Activated CD8-positive, alpha-beta memory T cell treated with anti-CD3 and anti-CD28 coated beads for 4 hours (primary cell): Measurements from ENCODE around the gene JUNB.

ENCODE experiments used
- DNase-seq, 2 donors: peaks; one replicate each; pipeline ENCODE4 v3.0.0-alpha.2; 2020; ENCODE audit warnings: low read depth in 2 of 2

Gene JUNB

DNA sequence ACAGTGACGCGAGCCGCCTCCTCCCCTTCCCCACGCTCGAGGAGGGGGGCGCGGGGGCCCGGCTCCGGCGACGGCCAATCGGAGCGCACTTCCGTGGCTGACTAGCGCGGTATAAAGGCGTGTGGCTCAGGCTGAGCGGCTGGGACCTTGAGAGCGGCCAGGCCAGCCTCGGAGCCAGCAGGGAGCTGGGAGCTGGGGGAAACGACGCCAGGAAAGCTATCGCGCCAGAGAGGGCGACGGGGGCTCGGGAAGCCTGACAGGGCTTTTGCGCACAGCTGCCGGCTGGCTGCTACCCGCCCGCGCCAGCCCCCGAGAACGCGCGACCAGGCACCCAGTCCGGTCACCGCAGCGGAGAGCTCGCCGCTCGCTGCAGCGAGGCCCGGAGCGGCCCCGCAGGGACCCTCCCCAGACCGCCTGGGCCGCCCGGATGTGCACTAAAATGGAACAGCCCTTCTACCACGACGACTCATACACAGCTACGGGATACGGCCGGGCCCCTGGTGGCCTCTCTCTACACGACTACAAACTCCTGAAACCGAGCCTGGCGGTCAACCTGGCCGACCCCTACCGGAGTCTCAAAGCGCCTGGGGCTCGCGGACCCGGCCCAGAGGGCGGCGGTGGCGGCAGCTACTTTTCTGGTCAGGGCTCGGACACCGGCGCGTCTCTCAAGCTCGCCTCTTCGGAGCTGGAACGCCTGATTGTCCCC is at the start of gene JUNB:
TSS of gene JUNB (plus strand) at position 142 of the 706 bp plus-strand sequence. CDS start at position 428, 286 bp downstream.
- DNase-seq: peak; percentile 95 to 96

DNA sequence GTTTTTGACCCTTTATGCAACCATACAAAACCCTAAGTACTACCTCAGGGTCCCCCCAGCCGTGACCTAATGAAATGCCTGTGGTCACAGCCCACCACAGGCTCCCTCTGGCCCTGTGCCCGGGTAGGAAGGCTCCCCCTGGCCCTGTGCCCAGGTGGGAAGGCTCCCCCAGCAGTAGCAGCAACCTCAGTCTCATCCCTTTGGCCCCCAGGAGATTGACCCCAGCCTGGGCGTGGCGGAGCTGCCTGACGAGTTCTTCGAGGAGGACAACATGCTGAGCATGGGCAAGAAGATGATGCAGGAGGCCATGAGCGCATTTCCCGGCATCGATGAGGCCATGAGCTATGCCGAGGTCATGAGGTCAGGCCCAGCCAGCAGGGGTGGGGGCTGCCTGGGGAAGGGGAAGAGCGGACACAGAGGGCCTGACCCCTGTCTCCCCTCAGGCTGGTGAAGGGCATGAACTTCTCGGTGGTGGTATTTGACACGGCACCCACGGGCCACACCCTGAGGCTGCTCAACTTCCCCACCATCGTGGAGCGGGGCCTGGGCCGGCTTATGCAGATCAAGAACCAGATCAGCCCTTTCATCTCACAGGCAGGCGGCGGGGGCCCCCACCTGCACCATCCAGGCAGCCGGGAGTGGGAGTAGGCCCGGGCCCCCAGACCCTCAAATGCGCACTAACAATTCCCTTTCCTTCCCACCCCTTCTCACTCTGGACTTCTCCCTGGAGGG is 46.0 kb upstream of the JUNB start:
- DNase-seq: no peak

DNA sequence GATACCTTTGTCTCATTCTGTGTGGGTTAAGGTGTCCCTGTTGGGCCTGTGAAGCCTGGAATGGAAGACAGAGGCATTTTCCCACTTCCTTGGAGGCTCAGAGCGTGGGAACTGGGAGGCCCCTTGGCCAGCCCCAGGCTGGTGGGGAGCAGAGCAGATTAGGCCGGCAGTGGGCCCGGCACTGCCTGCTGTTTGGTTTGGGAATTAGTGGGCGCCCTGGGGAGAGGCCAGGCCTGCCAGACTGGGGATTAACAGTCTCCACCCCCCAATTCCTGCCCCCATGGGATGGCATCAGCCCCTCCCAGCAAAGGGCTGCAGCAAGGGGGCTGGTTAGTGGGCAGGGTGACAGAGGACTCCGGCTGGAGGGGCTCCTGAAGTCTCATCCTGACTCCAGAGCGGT is 42.8 kb upstream of the JUNB start:
- no peak for DNase-seq

DNA sequence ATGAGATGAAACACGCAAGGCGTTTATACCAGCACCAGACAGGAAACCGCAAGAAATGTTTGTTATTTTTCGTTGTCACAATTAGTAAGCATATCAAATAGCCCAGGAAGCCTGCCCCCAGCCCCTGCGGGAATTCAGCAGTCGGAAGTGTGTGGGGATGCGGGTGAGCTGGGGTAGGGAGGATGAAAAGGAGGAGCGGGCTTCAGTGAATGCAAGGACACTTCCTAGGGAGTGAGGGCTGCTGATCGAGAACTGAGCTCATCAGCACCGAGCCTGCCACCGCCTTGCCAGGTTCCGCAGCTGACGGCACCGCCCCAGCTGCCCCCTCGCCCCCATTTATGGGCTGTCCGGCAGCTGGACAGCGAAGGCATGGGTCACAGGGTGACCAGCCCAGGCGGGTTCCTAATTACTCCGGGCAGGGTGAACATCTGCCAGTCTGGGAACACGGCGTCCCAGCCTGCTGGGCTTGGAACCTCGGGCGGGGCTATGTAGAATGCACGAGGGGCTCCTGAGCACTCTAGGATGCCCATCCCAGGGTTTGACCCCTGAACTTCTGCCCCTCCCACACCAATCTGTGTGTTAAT is 41.3 kb upstream of the JUNB start:
- DNase-seq: no peak

DNA sequence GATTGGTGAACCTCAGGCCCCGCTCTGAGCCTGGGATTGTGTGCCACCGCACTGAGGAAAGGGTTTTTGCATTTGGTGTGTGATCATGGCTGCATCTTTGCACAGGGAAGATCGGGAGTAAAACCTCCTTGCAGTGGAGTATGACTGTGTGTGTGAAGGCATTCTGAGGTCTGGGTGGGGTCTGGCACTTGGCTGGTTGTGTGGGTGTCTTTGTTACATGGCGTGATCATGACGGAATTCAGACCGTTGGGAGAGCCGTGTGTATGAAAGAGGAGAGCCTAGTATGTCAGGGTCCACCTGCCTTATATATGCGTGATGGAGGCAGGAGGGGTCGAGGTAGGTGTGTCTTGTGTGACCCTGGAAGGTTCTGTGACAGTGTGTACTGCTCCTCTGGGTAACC is 40.4 kb upstream of the JUNB start:
- no peak for DNase-seq

DNA sequence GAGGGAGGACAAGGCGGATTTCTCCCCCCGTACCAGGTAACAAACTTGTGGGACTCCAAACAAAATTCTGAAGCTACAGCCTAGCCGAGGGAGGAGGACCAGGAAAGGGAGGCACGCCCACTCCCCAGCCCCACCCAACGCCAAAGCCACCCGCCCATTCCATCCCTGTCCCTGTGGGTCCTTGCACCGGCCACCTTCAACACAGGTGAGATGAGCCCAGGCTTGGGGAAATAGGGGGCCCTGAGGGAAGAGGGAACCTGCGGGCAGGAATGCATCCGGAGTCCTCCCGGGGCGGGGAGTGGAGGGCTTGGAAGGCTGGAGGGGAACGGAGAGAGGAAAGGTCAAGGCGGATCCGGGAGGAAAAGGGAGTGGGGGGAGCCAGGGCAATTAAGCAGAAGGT is 39.7 kb upstream of the JUNB start, which contains the start of gene BEST2:
TSS of gene BEST2 (plus strand) at position 157 of the 400 bp plus-strand sequence. CDS start 802 bp downstream, outside the sequence.
- no peak for DNase-seq

DNA sequence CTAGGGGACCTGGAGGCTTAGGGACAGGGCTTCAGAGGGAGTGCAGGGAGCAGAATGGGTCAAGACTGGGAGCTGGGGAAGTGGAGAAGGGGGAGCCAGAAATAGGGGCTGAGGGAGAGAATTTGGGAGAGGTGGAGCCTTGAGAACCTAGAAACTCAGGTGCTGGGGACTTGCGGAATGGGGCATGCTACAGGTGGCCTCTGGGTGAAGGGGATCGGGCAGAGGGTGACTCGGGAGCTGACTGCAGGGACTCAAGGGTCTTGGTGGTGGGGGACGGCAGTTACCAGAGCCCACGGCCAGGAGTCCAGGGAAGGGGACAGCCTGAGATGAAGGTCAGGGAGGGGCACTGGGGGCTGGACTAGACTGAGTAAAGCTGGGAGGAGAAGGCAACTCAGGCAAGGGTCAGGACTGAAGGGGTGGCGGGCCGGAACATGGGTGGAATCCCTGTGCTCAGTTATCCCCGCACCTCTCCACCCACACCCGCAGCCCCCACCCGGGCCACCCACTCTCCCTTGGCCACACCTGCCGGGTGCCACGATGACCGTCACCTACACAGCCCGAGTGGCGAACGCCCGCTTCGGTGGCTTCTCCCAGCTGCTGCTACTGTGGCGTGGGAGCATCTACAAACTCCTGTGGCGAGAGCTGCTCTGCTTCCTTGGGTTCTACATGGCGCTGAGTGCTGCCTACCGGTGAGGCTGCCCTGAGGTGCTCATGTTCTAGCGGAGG is 39.1 kb upstream of the JUNB start:
- no peak for DNase-seq

DNA sequence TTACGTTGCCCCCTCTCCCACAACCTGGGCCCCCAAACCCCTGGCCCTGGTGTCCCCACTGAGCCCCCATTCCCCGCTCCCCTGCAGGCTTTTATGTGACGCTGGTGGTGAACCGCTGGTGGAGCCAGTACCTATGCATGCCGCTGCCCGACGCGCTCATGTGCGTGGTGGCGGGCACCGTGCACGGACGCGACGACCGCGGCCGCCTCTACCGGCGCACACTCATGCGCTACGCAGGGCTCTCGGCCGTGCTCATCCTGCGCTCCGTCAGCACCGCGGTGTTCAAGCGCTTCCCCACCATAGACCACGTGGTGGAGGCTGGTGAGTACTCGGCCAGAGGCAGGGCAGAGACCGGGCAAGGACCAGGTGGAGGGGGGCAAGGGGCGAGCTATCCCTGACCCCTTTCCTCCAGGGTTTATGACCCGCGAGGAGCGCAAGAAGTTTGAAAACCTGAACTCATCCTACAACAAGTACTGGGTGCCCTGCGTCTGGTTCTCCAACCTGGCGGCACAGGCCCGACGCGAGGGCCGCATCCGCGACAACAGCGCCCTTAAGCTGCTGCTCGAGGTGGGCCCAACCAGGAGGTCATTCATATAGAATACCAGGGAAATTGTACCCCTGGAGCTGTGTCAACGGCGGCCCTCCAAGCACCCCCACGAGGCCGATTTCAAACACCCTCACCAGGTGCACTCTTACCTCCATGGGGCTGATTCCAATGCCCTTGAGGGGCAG is 36.7 kb upstream of the JUNB start:
- no peak for DNase-seq

DNA sequence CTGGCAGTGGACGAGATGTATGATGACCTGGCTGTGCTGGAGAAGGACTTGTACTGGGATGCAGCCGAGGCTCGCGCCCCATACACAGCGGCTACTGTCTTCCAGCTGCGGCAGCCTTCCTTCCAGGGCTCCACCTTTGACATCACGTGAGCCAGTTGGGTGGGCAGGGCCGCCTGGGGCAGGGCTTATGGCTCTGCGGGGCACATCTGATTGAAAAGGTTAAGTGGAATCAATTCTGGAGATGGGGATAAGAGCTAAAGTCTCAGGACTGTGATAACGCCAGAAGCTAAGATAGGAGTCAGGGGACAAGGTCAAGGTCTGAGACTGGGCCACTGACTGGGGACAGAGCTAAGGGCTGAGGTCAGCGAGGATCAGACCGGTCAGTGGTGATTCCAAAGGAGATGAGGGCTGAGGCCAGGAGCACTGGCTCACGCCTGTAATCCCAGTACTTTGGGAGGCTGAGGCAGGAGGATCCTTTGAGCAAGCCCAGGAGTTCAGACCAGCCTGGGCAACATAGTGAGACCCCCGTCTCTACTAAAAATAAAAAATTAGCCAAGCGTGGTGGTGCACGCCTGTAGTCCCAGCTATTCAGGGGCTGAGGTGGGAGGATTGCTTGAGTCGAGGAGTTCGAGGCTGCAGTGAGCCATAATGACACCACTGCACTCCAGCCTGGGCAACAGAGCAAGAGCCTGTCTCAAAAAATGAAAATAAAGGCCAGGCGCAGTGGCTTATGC is 35.0 kb upstream of the JUNB start:
- no peak for DNase-seq

DNA sequence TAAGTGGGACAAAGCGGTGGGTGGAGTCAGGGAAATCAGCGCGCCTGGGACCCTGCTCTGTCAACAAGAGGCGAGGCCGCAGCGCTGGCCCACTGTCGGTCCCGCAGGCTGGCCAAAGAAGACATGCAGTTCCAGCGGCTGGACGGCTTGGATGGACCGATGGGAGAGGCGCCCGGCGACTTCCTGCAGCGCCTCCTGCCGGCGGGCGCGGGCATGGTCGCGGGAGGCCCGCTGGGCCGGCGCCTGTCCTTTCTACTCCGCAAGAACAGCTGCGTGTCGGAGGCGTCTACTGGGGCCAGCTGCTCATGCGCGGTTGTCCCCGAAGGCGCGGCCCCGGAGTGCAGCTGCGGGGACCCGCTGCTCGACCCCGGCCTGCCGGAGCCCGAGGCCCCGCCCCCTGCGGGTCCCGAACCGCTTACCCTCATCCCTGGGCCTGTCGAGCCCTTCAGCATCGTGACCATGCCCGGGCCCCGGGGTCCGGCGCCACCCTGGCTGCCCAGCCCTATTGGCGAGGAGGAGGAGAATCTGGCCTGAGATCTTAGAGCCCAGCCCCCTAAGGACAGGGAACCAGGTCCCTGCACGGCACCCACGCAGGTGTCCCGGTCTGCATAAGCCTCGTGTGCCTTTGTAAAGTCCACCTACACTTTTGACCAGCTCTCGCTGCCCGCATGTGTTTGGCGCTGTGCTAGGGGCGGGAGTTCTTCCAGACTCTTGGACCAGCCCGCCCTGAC is 33.6 kb upstream of the JUNB start:
- DNase-seq: no peak

DNA sequence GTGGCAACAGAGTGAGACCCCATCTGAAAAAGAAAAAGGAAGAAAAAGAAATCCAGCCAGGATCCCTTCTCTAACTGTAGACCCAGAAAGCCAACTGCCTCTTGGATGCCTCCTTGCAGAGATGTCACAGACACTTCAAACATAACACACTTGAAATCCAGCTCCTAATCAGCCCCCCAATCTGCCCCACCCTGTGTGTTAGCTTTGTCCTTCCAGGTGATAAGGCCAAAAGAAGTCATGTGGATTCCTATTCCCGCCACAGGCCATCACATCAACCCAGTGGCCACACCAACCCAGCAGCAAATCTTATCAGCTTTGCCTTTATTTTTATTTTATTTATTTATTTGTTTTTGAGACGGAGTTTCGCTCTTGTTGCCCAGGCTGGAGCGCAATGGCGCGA is 31.6 kb upstream of the JUNB start:
- no peak for DNase-seq

DNA sequence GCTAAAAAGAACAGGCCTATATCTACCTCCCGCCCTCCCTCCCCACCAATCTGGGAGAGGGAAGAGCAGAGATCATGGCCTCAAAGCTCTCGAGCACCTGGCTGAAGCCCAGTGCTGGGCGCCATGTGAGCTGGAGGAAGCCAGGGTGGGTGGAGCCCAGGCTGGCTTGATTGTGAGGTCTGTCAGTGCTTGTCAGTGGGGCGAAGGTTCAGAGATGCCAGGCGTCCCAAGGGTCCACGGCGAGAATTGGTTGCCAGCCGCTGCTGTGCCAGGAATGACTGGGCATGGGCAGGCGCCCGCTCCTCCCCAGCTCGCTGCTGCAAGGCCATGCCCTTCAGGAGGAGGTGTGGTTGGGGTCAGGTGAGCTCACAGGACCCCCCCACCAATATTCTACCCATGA is 28.2 kb upstream of the JUNB start:
- no peak for DNase-seq

DNA sequence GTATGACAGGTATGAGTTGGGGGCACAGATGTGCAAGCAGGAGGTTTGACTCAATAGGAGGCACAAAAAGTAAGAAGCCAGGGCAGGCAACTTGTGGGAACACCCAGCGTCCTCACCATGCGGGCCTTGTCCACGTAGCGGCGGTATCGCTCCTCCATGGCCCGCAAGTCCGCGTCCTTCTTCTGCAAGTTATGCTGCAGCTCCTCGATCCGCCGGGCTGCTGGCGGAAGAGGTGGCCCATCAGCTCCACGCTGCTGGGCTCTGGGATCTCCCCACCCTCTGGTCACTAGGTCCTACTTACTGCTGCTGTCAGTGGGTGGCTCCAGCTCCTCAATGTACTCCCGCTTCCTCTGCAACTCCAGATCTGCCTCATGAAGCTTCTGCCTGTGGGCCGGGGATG is 26.6 kb upstream of the JUNB start:
- no peak for DNase-seq

DNA sequence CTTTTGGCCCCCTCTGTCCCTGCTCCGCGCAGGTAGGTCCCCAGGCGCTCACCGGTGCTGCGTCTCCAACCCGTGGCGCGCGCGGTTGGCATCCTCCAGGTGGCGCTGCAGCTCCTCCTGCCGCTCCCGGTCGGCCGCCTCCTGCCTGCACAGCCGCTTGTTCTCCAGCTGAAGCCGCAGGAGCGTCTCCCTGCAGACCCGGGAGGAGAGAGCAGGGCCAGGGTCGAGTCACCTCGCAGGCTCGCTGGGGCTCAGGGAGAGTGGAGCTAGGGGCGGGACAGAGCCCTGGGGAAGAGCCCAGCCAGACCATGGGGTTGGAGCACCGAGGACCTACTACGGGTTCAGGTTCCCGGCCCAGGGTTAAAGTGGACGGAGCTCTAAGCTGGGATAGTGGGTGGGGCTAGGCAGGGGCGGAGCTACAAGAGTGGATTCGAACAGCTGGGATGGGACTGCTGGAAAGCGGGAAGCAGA is 25.2 kb upstream of the JUNB start:
- DNase-seq: peak in 1 of 2 donors; percentile 72

DNA sequence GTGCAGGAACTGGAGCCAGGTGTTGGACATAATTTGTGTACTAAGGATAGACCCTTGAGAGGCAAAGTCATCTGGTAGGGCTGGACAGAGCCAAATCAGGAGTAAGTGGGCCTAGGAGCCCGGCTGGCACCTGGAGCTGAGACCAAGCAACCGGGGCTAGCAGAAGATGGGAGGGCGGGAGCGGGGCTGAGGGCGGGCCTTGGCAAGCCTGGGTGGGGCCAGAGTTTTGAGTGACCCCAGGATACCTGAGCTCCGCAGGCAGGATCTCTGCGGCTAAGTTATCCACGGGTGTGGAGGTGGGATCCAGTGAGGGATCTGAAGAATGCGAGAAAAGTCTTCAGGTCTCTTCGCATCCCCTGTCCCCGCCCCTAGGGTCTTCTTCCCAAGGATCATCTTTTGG is 24.1 kb upstream of the JUNB start:
- no peak for DNase-seq

DNA sequence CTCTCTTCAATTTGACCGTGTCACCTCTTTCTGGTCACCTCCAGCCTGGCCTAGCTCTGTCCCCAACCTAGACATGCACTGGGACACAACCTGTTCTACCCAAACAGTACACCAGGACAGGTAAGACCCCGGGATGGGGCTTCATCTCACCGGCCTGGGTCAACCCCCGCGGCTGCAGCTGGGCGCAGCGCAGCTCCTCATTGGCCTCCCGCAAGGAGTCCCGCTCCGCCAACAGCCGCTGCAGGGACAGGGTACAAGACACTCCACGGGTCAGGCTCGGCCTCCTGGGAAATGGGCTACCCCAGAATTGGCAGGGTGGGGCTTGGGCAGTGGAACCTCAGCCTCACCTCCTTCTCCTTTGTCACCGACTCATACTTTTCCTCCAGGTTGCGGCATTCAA is 23.6 kb upstream of the JUNB start:
- no peak for DNase-seq

DNA sequence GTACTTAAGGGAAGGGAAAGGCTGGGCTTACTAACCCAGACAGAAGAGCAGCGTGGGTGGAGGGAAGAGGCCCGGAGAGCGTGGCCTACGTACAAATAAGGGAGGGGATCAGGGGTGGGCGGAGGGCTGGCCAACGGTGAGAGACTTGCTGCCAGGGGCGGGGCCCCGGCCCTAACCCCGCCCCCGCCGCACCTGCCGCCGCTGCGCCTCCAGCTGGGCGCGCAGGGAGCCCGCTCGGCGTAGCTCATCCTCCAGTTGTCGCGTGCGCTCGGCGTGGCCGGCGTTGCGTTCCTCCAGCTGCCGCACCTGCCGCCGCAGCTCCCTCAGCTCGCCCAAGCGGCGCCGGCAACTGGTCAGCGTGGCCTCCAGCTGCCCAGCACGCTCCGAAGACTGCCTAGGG is 21.6 kb upstream of the JUNB start:
- DNase-seq: peak in 1 of 2 donors; percentile 20

DNA sequence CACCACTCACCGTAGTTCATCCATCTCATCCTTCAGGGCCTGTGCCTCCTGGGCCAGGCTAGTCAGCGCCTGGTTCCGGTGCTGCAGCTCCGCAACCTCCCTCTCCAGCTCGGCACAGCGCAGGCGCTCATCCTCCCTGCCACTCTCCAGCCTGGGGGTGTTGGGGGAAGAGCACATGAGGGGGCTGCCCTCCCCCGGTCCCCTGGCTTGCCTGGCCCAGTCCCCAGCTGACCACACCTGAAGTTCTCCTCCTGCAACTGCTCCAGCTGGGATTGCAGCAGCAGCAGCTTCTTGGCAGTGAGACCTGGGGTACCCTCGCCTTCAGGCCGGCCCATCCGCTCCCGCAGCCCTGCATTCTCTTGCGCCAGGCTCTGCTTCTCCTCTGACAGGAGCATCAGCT is 20.4 kb upstream of the JUNB start:
- DNase-seq: no peak

DNA sequence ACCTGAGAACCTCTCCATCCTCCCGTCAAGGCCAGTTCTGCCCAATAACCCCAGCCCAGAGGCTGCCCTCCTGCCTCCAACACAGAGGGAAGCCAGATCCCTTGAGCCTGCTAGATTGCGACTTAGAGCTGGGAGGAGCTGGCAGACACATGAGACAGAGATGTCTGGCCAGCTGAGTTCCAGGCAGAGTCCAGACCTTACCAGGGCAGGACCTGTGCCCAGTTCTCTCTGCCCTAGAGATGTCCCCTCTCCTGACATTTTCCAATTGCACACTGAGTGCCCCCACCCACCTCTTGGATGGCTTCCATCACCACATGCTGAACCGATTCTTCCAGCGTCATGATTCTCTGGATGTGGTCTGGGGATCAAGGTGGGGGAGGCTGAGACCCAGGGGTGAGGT is 19.0 kb upstream of the JUNB start:
- DNase-seq: no peak

DNA sequence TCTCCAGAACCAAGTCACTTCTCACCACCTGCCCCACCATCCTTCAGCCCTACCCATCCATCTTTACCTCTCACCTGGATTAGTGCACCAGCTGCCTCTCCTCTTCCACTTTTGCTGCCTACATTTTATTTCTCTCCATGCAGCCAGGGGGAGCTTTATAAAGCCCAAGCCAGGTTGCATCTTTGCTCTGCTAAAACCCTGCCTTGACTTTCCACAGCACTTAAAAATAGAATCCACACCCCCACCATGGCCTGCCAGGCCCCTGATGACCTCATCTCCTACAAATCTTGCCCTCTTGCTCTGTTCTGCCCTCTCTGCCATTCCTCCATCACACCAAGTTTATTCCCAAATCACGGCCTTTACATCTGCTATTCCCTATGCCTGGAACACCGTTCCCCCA is 17.7 kb upstream of the JUNB start:
- DNase-seq: no peak
